ENCODE results near the gene PLA1A. TPM values are rescaled to one million over a fixed set of nuclear protein-coding genes. Genes with fewer than 3 reads are reported as not detected.
"Not testable (repeated sequence)": the region's sequence is repeated elsewhere in the genome, so short reads cannot be mapped to it uniquely, and the experiment has no call there.

Gene PLA1A
- total RNA-seq, 1 donor from 2014 or later, result 15.0 TPM

- no peaks in the 10 kb centered on the region for H3K27me3 ChIP-seq
- H3K4me3 ChIP-seq, result no peak overlapping the region
- no peak overlapping the region for H3K27ac ChIP-seq
- TF ChIP-seq CTCF (IDR thresholded peaks at IDR 0.05), result no peak
- peak in 1 of 2 donors; percentile 74 for DNase-seq (ENCODE audit: low spot score in 2 of 2)
- H3K36me3 ChIP-seq, result no peaks in the 10 kb centered on the region
- H3K9me3 ChIP-seq, result no peaks in the 10 kb centered on the region
- no peaks in the 10 kb centered on the region for H3K4me1 ChIP-seq
- intact Hi-C loops (cut with DNase I), result no loop called here
Measured at GRCh38 chr3:119588112-119588511, 9.6 kb upstream of the PLA1A start.

GRCh38 chr3:119589102-119589773 lies 8.4 kb upstream of the PLA1A start:
- no peaks in the 10 kb centered on the region for H3K27me3 ChIP-seq
- H3K27ac ChIP-seq, result no peak overlapping the region
- DNase-seq (ENCODE audit: low spot score in 2 of 2), result no peak
- no peaks in the 10 kb centered on the region for H3K36me3 ChIP-seq
- intact Hi-C loops (cut with DNase I), result no loop called here
- H3K9me3 ChIP-seq, result no peaks in the 10 kb centered on the region
- H3K4me1 ChIP-seq, result no peaks in the 10 kb centered on the region
- no peak for TF ChIP-seq CTCF (IDR thresholded peaks at IDR 0.05)
- H3K4me3 ChIP-seq, result no peak overlapping the region

GRCh38 chr3:119590706-119591105 lies 7.0 kb upstream of the PLA1A start:
- no peak for TF ChIP-seq CTCF (IDR thresholded peaks at IDR 0.05)
- H3K4me3 ChIP-seq, result no peak overlapping the region
- H3K4me1 ChIP-seq, result no peaks in the 10 kb centered on the region
- DNase-seq (ENCODE audit: low spot score in 2 of 2), result no peak
- no peaks in the 10 kb centered on the region for H3K27me3 ChIP-seq
- no peaks in the 10 kb centered on the region for H3K36me3 ChIP-seq
- H3K9me3 ChIP-seq, result no peaks in the 10 kb centered on the region
- intact Hi-C loops (cut with DNase I), result no loop called here
- H3K27ac ChIP-seq, result no peak overlapping the region

GRCh38 chr3:119592861-119593260 lies 4.8 kb upstream of the PLA1A start:
- intact Hi-C loops (cut with DNase I), result no loop called here
- no peak overlapping the region for H3K27ac ChIP-seq
- no peak for TF ChIP-seq CTCF (IDR thresholded peaks at IDR 0.05)
- H3K9me3 ChIP-seq, result no peaks in the 10 kb centered on the region
- no peaks in the 10 kb centered on the region for H3K27me3 ChIP-seq
- no peak overlapping the region for H3K4me3 ChIP-seq
- no peaks in the 10 kb centered on the region for H3K4me1 ChIP-seq
- H3K36me3 ChIP-seq, result no peaks in the 10 kb centered on the region
- DNase-seq (ENCODE audit: low spot score in 2 of 2), result no peak

- no peaks in the 10 kb centered on the region for H3K4me1 ChIP-seq
- intact Hi-C loops (cut with DNase I), result no loop called here
- TF ChIP-seq CTCF (IDR thresholded peaks at IDR 0.05), result no peak
Measured at GRCh38 chr3:119594066-119594465, 3.6 kb upstream of the PLA1A start.

GRCh38 chr3:119594929-119595328 lies 2.8 kb upstream of the PLA1A start:
- intact Hi-C loops (cut with DNase I); H3K27me3 ChIP-seq; H3K9me3 ChIP-seq; DNase-seq (ENCODE audit: low spot score in 2 of 2); H3K27ac ChIP-seq; H3K4me1 ChIP-seq; H3K4me3 ChIP-seq; H3K36me3 ChIP-seq: not testable (repeated sequence)

More at GRCh38 chr3:119594066-119594465, 3.6 kb upstream of the PLA1A start:
- DNase-seq (ENCODE audit: low spot score in 2 of 2), result no peak
- H3K4me3 ChIP-seq, result no peak overlapping the region
- no peak overlapping the region for H3K27ac ChIP-seq
- H3K36me3 ChIP-seq, result no peaks in the 10 kb centered on the region
- no peaks in the 10 kb centered on the region for H3K9me3 ChIP-seq
- H3K27me3 ChIP-seq, result no peaks in the 10 kb centered on the region

Data from ascending aorta (tissue), 2 donors.